KOPT-K1 (cell line): Measurements from ENCODE around the gene BTBD1.

ENCODE experiments used
- H3K27ac ChIP-seq: fragments of 200-600 bp; sonication (generic); 2 replicates; pipeline ENCODE4 v1.5.1; 2016; ENCODE audit warnings: antibody characterized with exemption, mild to moderate bottlenecking, low read depth, low read length; ENCODE audit not compliant: poor library complexity, severe bottlenecking
- H3K36me3 ChIP-seq: fragments of 200-600 bp; sonication (generic); 2 replicates; pipeline ENCODE4 v1.5.1; 2017; ENCODE audit warnings: antibody characterized with exemption, mild to moderate bottlenecking, low read length, moderate library complexity; ENCODE audit not compliant: insufficient read depth
- H3K9me3 ChIP-seq: fragments of 200-600 bp; sonication (generic); 2 replicates; pipeline ENCODE4 v1.5.1; 2017; ENCODE audit warnings: antibody characterized with exemption, low read length, mild to moderate bottlenecking; ENCODE audit not compliant: insufficient read depth, poor library complexity, severe bottlenecking

BTBD1 gene

DNA sequence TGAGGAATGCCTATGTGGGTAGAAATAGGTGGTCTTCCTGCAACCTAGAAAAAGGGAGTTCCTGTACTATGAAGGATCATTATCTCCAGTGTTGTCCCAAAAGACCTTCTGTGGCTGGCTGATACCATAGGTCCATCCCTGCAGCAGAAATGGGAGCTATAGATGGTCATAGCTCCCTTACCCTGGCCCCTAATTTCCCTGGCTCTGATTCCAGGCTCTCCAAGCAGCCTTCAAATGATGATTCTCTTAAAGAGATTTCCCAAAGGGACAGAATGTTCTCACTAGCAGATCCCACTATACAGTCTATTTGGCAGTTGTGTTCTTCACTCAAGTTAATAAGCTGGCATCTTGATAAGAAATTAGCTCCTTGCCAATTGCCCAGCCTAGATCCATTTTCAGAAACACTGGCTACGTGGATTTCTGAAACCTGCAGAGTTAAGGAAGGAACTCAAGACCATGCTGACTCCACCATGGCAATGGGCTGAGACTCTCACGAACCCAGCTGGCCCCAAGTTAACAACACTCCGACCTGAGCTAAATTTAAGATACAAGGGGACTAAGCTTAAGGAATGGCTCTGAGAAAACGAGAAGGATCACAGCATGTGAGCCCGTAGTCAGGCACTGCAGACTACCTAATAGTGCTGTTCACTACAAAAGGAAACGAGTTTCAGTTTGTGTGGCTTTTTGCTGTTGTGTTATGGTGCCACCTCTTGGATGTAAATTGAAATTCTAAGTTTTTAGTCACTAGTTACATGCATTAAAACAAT lies 67.0 kb downstream of the BTBD1 start:
- no peaks in the 10 kb centered on the region for H3K9me3 ChIP-seq
- peaks cover under 1% of the 10 kb centered on the region; the same call in 1 of the 2 replicates for H3K36me3 ChIP-seq
- peak overlapping the region; percentile 53 for H3K27ac ChIP-seq

DNA sequence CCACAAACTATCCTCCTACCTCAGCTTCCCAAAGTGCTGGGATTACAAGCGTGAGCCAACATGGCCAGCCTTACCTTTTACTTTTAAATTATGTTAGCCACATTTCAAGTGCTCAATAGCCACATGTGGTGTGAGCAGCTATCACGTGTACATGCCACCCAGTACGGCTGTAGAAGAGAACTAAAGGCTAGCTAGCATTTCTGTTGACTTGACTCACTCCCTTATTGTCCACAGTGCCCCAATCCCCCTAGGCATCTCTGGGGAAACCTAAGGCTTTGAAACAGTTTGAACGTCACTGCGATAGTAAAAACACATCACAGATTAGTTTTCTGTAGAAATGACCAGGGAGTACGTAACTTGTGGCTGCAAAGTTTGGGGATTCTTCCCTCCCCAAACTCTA lies 67.6 kb downstream of the BTBD1 start:
- Histone ChIP-seq H3K9me3 (no peaks in the 10 kb centered on the region), H3K27ac (no peak overlapping the region), H3K36me3 (no peaks in the 10 kb centered on the region)

DNA sequence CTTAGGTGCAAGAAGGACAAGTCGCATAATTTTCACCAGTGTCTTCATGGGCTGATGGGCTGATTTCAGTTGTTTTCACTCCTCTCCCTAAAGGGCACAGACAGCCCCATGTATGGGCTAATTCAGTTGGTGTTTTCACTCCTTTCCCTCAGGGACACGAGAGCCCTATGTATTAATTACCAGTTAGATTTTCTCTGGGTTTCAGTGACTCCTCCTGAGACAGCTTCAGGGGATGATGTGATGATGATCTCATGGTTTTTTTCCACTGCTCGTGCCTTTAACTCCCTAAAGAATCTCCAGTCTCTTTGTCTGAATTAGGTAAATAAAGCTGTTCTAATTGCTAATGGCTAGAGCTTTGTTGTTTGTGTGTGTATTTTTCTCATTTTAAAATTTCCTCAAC lies 71.1 kb downstream of the BTBD1 start:
- Histone ChIP-seq H3K9me3 (no peaks in the 10 kb centered on the region), H3K27ac (no peak overlapping the region), H3K36me3 (peaks cover 11% of the 10 kb centered on the region)

DNA sequence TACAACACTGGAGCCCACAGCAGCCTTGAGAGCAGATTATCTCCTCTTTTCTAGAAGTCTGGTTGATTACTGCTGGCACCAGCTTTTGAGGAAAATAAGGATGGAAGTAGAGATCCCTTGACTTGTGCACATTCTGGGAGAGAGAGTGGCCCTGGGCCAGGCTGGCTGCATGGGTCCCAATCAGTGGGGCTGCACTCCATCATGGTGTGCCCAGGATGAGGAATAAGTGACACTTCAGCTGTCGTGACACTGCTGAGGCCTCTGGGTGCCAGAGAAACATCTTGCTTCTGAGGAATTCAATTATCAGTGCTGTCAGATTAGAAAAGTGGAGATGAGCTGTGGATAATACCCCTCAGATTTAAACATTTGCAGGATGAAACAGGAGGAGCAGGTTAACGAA lies 72.0 kb downstream of the BTBD1 start:
- Histone ChIP-seq H3K36me3 (peaks cover 17% of the 10 kb centered on the region), H3K27ac (no peak overlapping the region), H3K9me3 (no peaks in the 10 kb centered on the region)

DNA sequence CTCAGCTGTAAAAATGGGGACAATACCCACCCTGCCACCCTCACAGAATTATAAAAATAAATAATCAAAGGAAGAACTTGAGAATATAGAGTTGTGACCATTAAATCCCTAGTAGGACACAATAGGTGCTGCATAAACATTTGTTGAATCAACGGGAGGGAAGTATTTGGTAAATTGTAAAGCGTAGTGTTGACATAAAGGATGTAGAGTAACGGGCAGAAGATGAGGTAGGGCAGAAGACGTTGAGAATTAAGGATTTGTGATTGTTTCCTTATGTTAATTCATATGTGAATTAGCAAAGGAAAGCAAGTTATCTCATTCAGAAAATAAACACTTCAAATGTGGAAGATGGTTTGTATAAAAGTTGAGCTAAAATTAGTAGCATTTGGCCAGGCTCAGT lies 73.9 kb downstream of the BTBD1 start:
- Histone ChIP-seq H3K9me3 (no peaks in the 10 kb centered on the region), H3K27ac (no peak overlapping the region), H3K36me3 (peaks cover 34% of the 10 kb centered on the region)

DNA sequence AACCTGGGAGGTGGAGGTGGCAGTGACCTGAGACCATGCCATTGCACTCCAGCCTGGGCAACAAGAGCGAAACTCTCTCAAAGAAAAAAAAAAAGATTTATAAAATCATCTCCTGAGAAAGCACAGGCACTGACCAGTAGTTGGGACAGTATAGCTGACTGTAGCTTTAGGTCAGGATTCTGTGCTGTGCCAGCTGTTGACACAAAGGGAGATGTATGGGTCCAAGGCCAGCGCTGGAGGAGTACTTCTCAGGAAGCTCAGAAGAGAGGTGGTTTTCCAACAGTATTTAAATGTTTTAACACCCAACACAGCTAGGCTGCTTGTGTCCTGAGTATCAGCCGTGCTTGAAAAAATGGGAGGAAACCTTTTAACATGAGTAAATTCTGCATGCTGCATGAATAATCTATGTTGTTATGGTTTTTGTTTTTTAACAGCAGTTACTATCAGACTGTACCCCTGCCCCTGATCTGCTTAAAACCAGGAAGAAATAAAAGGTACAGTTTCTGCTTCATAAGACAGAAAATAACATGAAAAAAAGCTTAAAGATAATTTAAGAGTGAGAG lies 74.5 kb downstream of the BTBD1 start:
- Histone ChIP-seq H3K9me3 (no peaks in the 10 kb centered on the region), H3K27ac (no peak overlapping the region), H3K36me3 (peaks cover 36% of the 10 kb centered on the region)

DNA sequence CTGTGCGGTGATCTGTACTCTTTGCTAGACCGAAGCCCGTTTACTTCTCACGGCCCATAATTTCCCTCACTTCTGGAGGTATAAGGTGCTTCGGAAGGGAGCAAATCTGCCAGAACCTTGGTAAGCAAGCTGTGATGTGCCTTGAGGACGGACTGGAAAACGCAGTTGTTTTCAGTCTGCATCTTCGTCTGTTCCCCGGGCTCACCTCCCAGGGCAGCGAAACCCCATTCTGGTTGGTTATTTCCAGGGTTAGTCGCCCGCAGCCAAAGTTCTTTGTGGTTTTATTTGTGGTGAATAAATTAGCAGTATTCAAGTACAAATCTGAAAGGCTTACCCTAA lies 80.6 kb downstream of the BTBD1 start:
- peaks cover 29% of the 10 kb centered on the region for H3K36me3 ChIP-seq
- peak overlapping the region; percentile 84 for H3K27ac ChIP-seq
- H3K9me3 ChIP-seq, result no peaks in the 10 kb centered on the region

DNA sequence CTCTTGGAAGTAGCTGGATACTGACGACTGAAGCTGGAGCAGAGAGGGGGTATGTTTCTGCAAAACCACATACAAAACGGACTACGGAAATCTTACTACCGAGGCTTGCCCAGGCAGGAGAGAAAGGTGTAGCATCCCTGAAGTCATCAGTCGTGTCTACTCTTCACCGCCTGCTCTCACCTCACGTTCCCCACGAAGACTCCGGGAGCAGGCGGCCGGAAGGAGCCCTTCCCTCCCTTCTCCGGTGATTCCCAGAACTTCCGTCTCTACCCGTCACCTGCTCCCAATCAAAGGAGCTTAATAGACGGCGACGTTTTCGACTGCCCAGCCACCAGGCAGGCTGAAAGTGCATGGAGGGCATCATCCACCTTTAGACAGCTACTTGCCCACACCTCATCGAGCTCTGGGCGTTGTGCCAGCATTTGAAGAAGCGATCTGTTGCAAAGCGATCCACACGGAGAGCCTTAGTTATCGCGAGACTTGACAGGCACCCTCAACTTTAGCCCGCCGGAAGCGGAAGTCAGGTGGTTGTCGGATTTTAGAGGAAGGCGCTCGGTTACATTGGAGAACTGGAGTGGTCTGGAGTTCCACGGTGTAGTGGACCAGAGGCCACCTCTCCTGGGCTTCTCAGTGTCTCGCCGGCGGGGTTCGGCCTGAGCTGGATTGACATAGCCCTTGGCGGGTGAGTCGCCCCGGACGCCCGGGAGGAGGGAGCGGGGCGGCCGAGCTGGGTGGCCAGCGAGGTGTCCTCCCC lies 81.2 kb downstream of the BTBD1 start, which contains the start of gene RAMAC:
TSS of gene RAMAC (plus strand) at position 523 of the 754 bp plus-strand sequence. CDS start 2,809 bp downstream, outside the sequence.
- H3K36me3 ChIP-seq, result peaks cover 24% of the 10 kb centered on the region
- peak within 1 kb of the TSS; percentile 84 for H3K27ac ChIP-seq
- H3K9me3 ChIP-seq, result no peaks in the 10 kb centered on the region

DNA sequence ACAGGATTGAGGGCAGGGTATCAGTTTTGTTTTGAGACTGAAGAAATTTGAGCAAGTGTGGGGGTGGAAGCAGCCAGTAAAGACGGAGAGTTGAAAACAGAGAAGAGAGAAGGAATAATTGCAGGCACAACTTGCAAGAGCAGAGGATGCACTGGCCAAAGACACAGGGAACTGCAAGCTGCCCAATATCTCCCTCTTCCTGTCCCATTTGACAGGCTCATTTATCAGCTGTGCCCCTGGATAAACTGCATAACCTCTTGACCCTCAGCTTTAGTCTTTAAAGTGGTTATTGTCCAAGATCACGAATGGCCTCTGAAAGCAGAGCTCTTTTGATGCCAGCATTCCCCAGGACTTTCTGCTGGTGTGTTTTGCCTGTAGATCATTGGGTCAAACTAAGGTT lies 86.1 kb downstream of the BTBD1 start:
- Histone ChIP-seq H3K27ac (no peak overlapping the region), H3K9me3 (no peaks in the 10 kb centered on the region), H3K36me3 (no peaks in the 10 kb centered on the region; the same call in 1 of the 2 replicates)

DNA sequence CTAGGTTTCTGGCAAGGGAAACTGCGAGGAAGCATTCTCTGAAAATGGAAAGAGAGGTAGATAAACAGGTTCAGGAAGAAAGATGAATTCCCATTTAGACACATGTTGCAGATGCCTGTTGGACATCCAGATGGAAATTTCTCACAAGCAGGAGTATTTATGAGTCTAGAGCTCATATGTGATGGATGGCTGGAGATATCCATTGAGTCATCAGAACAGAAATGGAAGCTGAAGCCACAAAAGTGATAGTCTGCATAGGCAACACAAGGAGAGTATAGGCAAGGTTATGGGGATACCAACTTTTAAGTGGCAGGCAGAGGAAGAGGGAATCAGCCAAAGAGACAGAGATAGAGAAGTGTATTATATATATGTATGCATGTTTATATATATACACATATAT lies 87.3 kb downstream of the BTBD1 start:
- H3K36me3 ChIP-seq, result no peaks in the 10 kb centered on the region; the same call in 1 of the 2 replicates
- no peaks in the 10 kb centered on the region for H3K9me3 ChIP-seq
- H3K27ac ChIP-seq, result no peak overlapping the region

DNA sequence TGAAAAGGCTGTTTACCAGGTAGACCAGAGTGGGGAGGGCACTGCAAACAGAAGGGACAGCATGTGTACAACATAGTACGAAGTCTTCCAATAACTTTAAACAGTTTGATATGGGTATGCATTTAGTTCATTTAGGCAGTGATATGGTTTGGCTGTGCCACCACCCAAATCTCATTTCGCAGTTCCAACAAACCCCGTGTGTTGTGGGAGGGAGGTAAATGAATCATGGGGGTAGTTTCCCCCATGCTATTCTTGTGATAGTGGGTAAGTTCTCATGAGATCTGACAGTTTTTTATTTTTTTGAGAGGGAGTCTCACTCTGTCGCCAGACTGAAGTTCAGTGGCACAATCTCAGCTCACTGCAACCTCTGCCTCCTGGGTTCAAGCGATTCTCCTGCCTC lies 88.6 kb downstream of the BTBD1 start:
- no peak overlapping the region for H3K27ac ChIP-seq
- H3K36me3 ChIP-seq, result no peaks in the 10 kb centered on the region

DNA sequence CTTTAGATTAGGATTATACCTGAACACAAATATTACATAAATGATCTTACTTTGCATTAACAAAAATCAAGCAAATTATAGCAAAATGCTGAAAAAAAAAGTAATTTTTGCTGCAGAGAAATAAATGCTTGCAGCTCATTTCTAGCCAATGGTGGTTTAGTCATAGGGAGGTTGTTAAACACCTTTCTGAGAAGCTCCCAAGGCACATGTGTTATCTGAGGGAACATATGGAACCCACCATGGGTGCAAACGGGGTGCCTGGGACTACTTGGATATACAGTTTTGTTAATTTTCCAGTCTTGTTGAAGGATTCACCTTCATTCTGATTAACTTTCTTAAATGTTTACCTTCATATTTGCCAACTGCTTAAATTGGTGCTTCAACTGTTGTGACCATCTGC lies 90.0 kb downstream of the BTBD1 start:
- no peaks in the 10 kb centered on the region for H3K36me3 ChIP-seq
- no peak overlapping the region for H3K27ac ChIP-seq
- no peaks in the 10 kb centered on the region for H3K9me3 ChIP-seq

More for the DNA sequence above, 88.6 kb downstream of the BTBD1 start:
- H3K9me3 ChIP-seq, result no peaks in the 10 kb centered on the region

DNA sequence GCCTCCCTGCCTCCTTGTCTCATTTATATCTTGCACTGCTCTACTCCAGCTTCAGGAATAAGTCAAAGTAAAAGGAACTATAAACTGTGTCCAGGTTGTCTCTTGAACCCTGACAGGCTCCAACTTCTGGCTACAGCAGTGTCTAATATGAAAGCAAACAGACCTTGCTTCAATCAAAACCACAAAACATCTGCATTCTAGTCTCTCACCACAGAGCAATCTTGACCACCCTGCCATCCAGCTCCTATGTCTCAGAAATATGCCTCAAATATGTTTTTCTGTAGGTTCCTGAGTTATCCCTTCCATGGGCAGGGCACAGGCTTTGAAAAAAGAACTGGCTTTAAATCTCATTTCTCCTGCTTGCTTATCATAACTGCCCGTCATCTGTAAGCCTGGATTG lies 94.1 kb downstream of the BTBD1 start:
- H3K9me3 ChIP-seq, result no peaks in the 10 kb centered on the region
- no peaks in the 10 kb centered on the region for H3K36me3 ChIP-seq
- H3K27ac ChIP-seq, result no peak overlapping the region

DNA sequence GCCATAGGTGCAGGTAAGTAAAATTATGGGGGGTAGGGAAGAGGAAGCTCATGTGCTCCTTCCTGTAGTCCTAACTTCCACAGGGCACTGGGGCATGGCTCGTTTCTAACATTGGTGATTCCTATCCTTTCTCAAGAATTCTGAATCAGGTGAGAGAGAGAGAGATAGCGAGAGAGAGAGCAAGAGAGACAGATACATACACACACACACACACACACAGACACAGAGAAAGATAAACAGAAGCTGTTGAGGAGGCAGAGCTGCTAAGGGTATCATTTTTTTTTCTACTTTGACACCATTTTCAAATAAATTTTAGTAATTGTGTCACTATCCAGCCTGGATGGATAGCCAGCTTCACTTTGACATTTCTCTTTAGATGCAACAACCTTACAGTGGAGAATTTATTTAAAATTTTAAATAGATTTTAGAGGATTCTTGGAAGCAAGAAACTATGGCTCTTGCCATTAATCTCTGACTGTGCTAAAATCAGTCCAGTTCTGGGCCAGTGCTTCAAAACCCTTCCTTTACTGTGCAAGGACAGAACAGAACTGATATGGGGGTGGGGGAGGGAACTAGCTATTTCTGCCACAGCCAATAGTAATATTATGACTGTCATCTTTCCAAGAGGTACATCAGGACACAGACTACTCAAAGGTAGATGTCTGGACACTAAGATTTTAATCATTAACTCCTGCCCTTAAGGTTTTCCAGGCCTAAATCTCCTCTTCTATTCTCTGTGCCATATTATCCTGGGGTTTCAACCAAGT lies 95.7 kb downstream of the BTBD1 start:
- Histone ChIP-seq H3K27ac (no peak overlapping the region), H3K9me3 (no peaks in the 10 kb centered on the region), H3K36me3 (no peaks in the 10 kb centered on the region)

DNA sequence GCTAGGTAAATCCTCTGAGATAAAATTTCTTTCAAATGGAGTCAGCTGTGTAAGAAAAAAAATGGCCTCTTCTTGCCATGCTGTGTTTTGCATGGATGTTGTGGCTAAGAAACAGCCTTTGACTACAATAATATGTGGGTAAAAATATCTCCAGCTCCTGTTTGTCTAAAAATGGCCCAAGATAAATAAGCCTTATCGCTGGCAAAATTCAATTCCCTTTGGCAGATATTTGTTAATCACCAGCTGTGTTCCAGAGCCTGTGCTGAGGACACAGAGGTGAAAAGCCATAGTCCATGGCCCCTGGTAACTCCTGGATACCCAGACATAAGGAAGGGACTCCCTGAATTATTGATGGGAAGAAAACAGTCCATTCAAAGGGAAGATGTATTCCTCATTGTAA lies 96.4 kb downstream of the BTBD1 start:
- no peak overlapping the region for H3K27ac ChIP-seq
- no peaks in the 10 kb centered on the region for H3K36me3 ChIP-seq
- no peaks in the 10 kb centered on the region for H3K9me3 ChIP-seq
